ENCODE results near the gene NOTCH4.
A peak's percentile ranks its signal among the peaks of the same experiment; 100 is the strongest.
"Not testable (repeated sequence)": the region's sequence is repeated elsewhere in the genome, so short reads cannot be mapped to it uniquely, and the experiment has no call there.

NOTCH4 gene

GRCh38 chr6:32223258-32224235 lies at the start of gene NOTCH4:
Gene NOTCH4, minus strand, starts transcription at chr6:32224067. Its CDS starts 139 bp downstream, at chr6:32223928.
- DNase-seq: no peak

GRCh38 chr6:32271429-32271828 lies 47.6 kb upstream of the NOTCH4 start:
- no peak for DNase-seq

GRCh38 chr6:32268459-32268858 lies 44.6 kb upstream of the NOTCH4 start:
- not testable (repeated sequence) for DNase-seq

- no peak for DNase-seq
These were observed 43.2 kb upstream of the NOTCH4 start for GRCh38 chr6:32267035-32267434.

- not testable (repeated sequence) for DNase-seq
These were observed 33.4 kb upstream of the NOTCH4 start for GRCh38 chr6:32257262-32257661.

- DNase-seq: peak; percentile 33 to 35
These were observed 31.6 kb upstream of the NOTCH4 start for GRCh38 chr6:32255199-32256153.

- DNase-seq: no peak
These were observed 30.9 kb upstream of the NOTCH4 start for GRCh38 chr6:32254761-32255198.

GRCh38 chr6:32252331-32253009 lies 28.6 kb upstream of the NOTCH4 start:
- no peak for DNase-seq

- no peak for DNase-seq
These were observed 25.4 kb upstream of the NOTCH4 start for GRCh38 chr6:32249262-32249661.

- no peak for DNase-seq
These were observed 23.5 kb upstream of the NOTCH4 start for GRCh38 chr6:32247401-32247800.

- DNase-seq: peak; percentile 35 to 45
These were observed 21.1 kb upstream of the NOTCH4 start for GRCh38 chr6:32244946-32245398.

- DNase-seq: no peak
These were observed 20.4 kb upstream of the NOTCH4 start for GRCh38 chr6:32244270-32244669.

GRCh38 chr6:32242318-32242813 lies 18.5 kb upstream of the NOTCH4 start:
- not testable (repeated sequence) for DNase-seq

GRCh38 chr6:32240686-32241085 lies 16.8 kb upstream of the NOTCH4 start:
- no peak for DNase-seq

GRCh38 chr6:32239462-32239861 lies 15.6 kb upstream of the NOTCH4 start:
- no peak for DNase-seq

GRCh38 chr6:32234934-32235333 lies 11.1 kb upstream of the NOTCH4 start:
- DNase-seq: no peak

- DNase-seq: no peak
These were observed 2.6 kb upstream of the NOTCH4 start for GRCh38 chr6:32226434-32226833.

GRCh38 chr6:32224696-32225095 lies 829 bp upstream of the NOTCH4 start:
- no peak for DNase-seq

- no peak for DNase-seq
These were observed 1.3 kb downstream of the NOTCH4 start for GRCh38 chr6:32222333-32223230.

- no peak for DNase-seq
These were observed 3.8 kb downstream of the NOTCH4 start for GRCh38 chr6:32220021-32220420.

- DNase-seq: no peak
These were observed 5.7 kb downstream of the NOTCH4 start for GRCh38 chr6:32218167-32218566.
